PFSK-1 (cell line): Measurements from ENCODE around the gene TLL1.

Experiments used
- FOXP2 ChIP-seq: optimal IDR thresholded peaks from 2 replicates; pipeline ENCODE3; 2011; ENCODE audit warnings: borderline replicate concordance, control low read depth, inconsistent platforms; ENCODE audit not compliant: insufficient read depth; ENCODE audit errors: extremely low read length, extremely low read depth
- POLR2AphosphoS5 ChIP-seq: IDR thresholded peaks from 2 replicates; pipeline ENCODE4 v1.6.1; 2012; ENCODE audit warnings: low read depth, mild to moderate bottlenecking, control low read depth, low read length, moderate library complexity
- SIN3A ChIP-seq: IDR thresholded peaks from 2 replicates; pipeline ENCODE4 v1.6.1; 2012; ENCODE audit warnings: mild to moderate bottlenecking, low read length, moderate library complexity, borderline replicate concordance; ENCODE audit not compliant: insufficient read depth
- TAF1 ChIP-seq: IDR thresholded peaks from 2 replicates; pipeline ENCODE4 v1.6.1; 2012; ENCODE audit warnings: low read length, control low read depth, borderline replicate concordance; ENCODE audit not compliant: insufficient read depth
- TF ChIP-seq, protein P1 (sequence below), 2 experiments: IDR thresholded peaks; 2 replicates each; pipeline versions ENCODE4 v1.6.1 to v1.8.0; 2011 to 2012; ENCODE audit warnings: low read depth in 2 of 2, low read length in 2 of 2, control low read depth in 1 of 2, inconsistent platforms in 1 of 2, mild to moderate bottlenecking in 1 of 2, moderate library complexity in 1 of 2; ENCODE audit not compliant: insufficient read depth in 1 of 2

Gene TLL1

DNA sequence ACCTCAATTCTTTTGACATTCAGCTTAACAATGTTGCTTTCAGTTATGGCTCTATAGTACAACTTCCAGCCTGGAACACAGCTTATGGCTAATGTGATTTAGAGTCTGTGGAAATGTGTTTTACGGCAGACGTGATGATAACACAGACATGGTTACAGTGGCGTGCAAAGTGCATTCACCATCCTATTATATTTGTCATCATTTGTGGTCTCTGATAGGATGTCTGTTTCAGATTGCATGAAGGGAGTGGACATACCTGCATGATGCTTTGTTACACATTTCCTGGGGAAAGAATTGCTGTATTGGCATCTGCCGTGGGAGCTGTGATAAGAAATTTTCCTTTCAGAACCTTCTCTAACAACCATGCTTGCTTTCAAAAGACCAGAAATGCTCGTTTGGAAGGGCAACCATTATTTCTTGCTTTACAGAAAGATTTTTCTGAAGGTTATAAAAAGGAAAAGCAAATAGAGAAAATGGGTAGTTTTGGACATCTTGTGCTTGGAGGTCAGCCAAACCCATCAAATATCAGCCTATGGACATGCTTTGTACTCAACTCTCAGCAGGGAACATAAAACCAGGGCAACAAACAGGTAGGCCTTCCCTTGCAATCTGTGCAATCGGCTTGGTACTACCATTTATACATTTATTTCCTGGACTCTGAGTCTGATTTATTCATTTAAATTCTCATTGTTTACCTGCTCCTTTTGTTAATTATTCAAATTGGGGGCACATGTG lies 273.9 kb downstream of the TLL1 start:
- no peak for TF ChIP-seq TAF1
- TF ChIP-seq, protein P1, sequence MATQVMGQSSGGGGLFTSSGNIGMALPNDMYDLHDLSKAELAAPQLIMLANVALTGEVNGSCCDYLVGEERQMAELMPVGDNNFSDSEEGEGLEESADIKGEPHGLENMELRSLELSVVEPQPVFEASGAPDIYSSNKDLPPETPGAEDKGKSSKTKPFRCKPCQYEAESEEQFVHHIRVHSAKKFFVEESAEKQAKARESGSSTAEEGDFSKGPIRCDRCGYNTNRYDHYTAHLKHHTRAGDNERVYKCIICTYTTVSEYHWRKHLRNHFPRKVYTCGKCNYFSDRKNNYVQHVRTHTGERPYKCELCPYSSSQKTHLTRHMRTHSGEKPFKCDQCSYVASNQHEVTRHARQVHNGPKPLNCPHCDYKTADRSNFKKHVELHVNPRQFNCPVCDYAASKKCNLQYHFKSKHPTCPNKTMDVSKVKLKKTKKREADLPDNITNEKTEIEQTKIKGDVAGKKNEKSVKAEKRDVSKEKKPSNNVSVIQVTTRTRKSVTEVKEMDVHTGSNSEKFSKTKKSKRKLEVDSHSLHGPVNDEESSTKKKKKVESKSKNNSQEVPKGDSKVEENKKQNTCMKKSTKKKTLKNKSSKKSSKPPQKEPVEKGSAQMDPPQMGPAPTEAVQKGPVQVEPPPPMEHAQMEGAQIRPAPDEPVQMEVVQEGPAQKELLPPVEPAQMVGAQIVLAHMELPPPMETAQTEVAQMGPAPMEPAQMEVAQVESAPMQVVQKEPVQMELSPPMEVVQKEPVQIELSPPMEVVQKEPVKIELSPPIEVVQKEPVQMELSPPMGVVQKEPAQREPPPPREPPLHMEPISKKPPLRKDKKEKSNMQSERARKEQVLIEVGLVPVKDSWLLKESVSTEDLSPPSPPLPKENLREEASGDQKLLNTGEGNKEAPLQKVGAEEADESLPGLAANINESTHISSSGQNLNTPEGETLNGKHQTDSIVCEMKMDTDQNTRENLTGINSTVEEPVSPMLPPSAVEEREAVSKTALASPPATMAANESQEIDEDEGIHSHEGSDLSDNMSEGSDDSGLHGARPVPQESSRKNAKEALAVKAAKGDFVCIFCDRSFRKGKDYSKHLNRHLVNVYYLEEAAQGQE (IDR thresholded peaks at IDR 0.05; ENCODE audit: insufficient read depth in 1 of 2, low read depth in 2 of 2, low read length in 2 of 2), result no peak
- no peak for TF ChIP-seq FOXP2
- TF ChIP-seq POLR2AphosphoS5, result no peak
- TF ChIP-seq SIN3A, result no peak
